ENCODE results near the gene RPS14.

The RPS14 gene

GRCh38 chr5:150449517-150450339 is at the start of gene RPS14:
TSS of gene RPS14 (minus strand) at chr5:150449739. CDS start at chr5:150447733, 2,006 bp downstream.
- peak; percentile 95 for DNase-seq (ENCODE audit: low read depth)

GRCh38 chr5:150498971-150499370 is 49.4 kb upstream of the RPS14 start:
- no peak for DNase-seq (ENCODE audit: low read depth)

GRCh38 chr5:150498501-150498900 is 49.0 kb upstream of the RPS14 start:
- no peak for DNase-seq (ENCODE audit: low read depth)

GRCh38 chr5:150497989-150498317 is 48.4 kb upstream of the RPS14 start:
- no peak for DNase-seq (ENCODE audit: low read depth)

- peak; percentile 94 for DNase-seq (ENCODE audit: low read depth)
These were observed 47.9 kb upstream of the RPS14 start for GRCh38 chr5:150497274-150497988.

- DNase-seq (ENCODE audit: low read depth), result no peak
These were observed 47.0 kb upstream of the RPS14 start for GRCh38 chr5:150496534-150496933.

GRCh38 chr5:150496098-150496497 is 46.6 kb upstream of the RPS14 start:
- DNase-seq (ENCODE audit: low read depth), result no peak

GRCh38 chr5:150492621-150493020 is 43.1 kb upstream of the RPS14 start:
- DNase-seq (ENCODE audit: low read depth), result peak; percentile 74

- DNase-seq (ENCODE audit: low read depth), result no peak
These were observed 42.3 kb upstream of the RPS14 start for GRCh38 chr5:150491876-150492275.

GRCh38 chr5:150490754-150491153 is 41.2 kb upstream of the RPS14 start:
- no peak for DNase-seq (ENCODE audit: low read depth)

GRCh38 chr5:150490296-150490669 is 40.7 kb upstream of the RPS14 start:
- no peak for DNase-seq (ENCODE audit: low read depth)

- DNase-seq (ENCODE audit: low read depth), result peak; percentile 69
These were observed 40.1 kb upstream of the RPS14 start for GRCh38 chr5:150489360-150490295.

- DNase-seq (ENCODE audit: low read depth), result peak; percentile 65
These were observed 39.2 kb upstream of the RPS14 start for GRCh38 chr5:150488519-150489359.

- peak; percentile 46 for DNase-seq (ENCODE audit: low read depth)
These were observed 37.9 kb upstream of the RPS14 start for GRCh38 chr5:150487199-150488061.

- peak; percentile 46 for DNase-seq (ENCODE audit: low read depth)
These were observed 37.1 kb upstream of the RPS14 start for GRCh38 chr5:150486402-150487198.

- DNase-seq (ENCODE audit: low read depth), result peak; percentile 39
These were observed 36.3 kb upstream of the RPS14 start for GRCh38 chr5:150485693-150486401.

GRCh38 chr5:150484964-150485692 is 35.6 kb upstream of the RPS14 start:
- no peak for DNase-seq (ENCODE audit: low read depth)

- no peak for DNase-seq (ENCODE audit: low read depth)
These were observed 32.5 kb upstream of the RPS14 start for GRCh38 chr5:150481972-150482406.

GRCh38 chr5:150481708-150481965 is 32.1 kb upstream of the RPS14 start:
- no peak for DNase-seq (ENCODE audit: low read depth)
